ENCODE data around the gene MAP1S. TPM values are rescaled to one million over a fixed set of nuclear protein-coding genes. Genes with fewer than 3 reads are reported as not detected.
"Not testable (repeated sequence)": the region's sequence is repeated elsewhere in the genome, so short reads cannot be mapped to it uniquely, and the experiment has no call there.

Gene MAP1S
- total RNA-seq, 2 donors from 2014 or later: 26.8 to 31.2 TPM

DNA sequence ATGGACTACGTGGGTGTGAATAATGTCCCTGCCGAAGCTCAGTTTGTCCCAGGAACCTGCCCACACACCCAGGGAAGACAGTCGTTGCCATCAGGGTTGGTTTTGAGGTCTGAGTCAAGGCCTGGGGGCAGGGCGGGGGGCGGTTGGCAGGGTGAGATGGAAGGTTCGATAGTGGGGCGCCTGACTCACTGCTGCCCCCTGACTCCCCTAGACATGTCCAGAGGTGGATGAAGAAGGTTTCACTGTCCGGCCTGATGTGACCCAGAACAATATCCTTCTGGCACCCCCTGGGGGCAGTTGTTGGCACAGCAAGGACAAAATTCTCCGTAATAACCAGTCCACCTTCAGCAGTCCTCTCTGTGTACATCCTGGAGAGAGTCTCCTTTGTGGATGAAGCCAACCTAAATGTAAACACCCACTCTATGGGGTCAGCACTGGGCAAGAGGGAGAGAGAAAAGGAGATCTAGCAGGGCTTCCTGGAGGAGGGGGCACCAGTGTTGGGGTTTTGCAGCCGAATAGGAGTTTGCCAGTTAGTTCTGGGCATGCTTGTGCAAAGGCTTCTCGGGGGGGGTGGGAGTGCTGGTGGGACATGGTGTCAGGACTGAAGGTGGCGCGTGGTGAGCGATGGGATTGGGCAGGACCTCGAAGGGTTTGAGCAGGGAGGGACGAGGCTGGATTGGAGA is 56.1 kb downstream of the MAP1S start:
- no peak for DNase-seq (ENCODE audit: low spot score)
- Histone ChIP-seq H3K4me3 (no peak overlapping the region), H3K27me3 (peaks cover 0 to 7% of the 10 kb centered on the region in 2 donors), H3K27ac (no peak overlapping the region), H3K4me1 (peaks cover 0 to 11% of the 10 kb centered on the region in 2 donors), H3K36me3 (no peaks in the 10 kb centered on the region), H3K9me3 (no peaks in the 10 kb centered on the region)
- TF ChIP-seq, protein P1, sequence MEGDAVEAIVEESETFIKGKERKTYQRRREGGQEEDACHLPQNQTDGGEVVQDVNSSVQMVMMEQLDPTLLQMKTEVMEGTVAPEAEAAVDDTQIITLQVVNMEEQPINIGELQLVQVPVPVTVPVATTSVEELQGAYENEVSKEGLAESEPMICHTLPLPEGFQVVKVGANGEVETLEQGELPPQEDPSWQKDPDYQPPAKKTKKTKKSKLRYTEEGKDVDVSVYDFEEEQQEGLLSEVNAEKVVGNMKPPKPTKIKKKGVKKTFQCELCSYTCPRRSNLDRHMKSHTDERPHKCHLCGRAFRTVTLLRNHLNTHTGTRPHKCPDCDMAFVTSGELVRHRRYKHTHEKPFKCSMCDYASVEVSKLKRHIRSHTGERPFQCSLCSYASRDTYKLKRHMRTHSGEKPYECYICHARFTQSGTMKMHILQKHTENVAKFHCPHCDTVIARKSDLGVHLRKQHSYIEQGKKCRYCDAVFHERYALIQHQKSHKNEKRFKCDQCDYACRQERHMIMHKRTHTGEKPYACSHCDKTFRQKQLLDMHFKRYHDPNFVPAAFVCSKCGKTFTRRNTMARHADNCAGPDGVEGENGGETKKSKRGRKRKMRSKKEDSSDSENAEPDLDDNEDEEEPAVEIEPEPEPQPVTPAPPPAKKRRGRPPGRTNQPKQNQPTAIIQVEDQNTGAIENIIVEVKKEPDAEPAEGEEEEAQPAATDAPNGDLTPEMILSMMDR (IDR thresholded peaks at IDR 0.05): peak in 1 of 2 donors; percentile 42

DNA sequence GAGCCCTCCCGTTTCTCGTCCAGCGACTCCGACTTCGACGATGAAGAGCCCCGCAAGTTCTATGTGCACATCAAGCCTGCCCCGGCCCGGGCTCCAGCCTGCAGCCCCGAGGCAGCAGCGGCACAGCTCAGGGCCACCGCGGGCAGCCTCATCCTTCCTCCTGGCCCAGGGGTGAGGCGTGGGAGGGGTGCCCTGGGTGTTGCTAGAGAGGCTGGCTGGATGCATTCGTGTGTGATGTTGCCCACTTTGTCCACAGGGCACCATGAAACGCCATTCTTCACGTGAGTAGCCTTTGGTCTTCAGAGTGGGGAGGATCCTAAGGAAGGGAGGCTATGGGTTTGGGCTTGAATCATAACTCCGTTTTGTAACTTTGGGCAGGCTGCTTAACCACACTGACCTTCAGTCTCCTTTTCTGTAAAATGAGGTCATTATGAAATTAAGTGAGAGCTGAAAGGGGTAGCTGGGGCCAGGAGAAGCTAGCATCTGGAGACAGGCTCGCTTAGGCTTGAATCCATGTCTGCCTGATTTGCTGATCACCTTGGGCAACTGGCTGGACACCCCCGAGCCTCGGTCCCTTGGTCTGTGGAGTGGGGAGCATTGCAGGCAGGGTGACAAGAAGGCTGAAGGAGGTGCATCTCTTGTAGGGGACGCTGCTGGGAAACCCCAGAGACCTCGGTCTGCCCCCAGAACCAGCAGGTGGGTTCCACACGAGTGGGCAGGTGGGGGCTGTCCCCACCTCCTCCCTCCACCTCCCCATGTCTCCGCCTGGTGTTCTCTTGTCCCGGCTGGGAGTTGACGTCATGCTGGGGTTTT is 56.9 kb downstream of the MAP1S start:
- no peak for DNase-seq (ENCODE audit: low spot score)
- Histone ChIP-seq H3K9me3 (no peaks in the 10 kb centered on the region), H3K27me3 (peaks cover 0 to 7% of the 10 kb centered on the region in 2 donors), H3K4me1 (peaks cover 0 to 11% of the 10 kb centered on the region in 2 donors), H3K36me3 (no peaks in the 10 kb centered on the region), H3K4me3 (no peak overlapping the region), H3K27ac (no peak overlapping the region)
- TF ChIP-seq, protein P1 (IDR thresholded peaks at IDR 0.05): no peak

DNA sequence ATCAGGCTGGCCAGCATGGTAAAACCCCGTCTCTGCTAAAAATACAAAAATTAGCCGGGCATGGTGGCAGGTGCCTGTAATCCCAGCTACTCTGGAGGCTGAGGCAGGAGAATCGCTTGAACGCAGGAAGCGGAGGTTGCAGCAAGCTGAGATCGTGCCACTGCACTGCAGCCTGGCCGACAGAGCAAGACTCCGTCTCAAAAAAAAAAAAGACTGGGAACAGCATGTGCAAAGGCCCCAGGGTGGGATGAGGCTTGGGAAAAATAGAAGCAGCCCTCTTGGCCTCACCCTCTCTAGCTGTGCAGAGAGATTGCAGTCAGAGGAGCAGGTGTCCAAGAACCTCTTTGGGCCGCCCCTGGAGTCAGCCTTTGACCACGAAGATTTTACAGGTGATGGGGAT is 58.6 kb downstream of the MAP1S start:
- not testable (repeated sequence) for H3K36me3 ChIP-seq; DNase-seq (ENCODE audit: low spot score); H3K27me3 ChIP-seq; H3K4me3 ChIP-seq; H3K9me3 ChIP-seq; H3K27ac ChIP-seq
- peaks cover 0 to 11% of the 10 kb centered on the region in 2 donors for H3K4me1 ChIP-seq

DNA sequence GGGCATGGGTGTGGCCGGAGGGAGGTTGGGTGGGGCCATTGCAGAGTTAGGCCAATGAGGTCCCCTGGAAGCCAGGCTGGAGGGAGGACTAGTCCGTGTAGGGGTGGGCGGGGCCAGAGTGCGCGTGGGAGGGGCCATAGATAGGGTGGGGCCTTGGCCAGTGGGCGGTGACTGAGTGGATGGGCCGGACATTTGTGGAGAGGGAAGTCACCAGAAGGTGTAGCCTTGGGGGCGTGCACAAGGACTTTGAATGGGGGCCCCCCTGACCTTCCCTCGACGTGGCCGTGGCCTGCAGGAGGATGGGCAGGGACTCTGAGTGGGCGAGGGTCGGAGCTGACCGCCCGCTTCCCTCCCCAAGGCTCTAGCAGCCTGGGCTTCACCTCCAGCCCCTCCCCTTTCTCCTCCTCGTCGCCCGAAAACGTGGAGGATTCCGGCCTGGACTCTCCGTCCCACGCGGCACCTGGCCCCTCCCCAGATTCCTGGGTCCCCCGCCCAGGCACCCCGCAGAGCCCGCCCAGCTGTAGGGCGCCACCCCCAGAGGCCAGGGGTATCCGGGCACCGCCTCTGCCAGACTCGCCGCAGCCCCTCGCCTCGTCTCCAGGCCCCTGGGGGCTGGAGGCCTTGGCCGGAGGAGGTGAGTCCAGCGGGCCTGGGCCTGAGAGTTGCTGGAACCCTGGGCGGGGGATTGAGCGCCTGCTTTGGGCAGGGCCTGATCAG is 59.1 kb downstream of the MAP1S start:
- TF ChIP-seq, protein P1 (IDR thresholded peaks at IDR 0.05): no peak
- peak overlapping the region in 1 of 2 donors; percentile 4 for H3K4me3 ChIP-seq
- H3K27me3 ChIP-seq: peaks cover 0 to 7% of the 10 kb centered on the region in 2 donors
- H3K36me3 ChIP-seq: no peaks in the 10 kb centered on the region
- DNase-seq (ENCODE audit: low spot score): no peak
- H3K27ac ChIP-seq: no peak overlapping the region
- peaks cover 0 to 11% of the 10 kb centered on the region in 2 donors for H3K4me1 ChIP-seq
- no peaks in the 10 kb centered on the region for H3K9me3 ChIP-seq

DNA sequence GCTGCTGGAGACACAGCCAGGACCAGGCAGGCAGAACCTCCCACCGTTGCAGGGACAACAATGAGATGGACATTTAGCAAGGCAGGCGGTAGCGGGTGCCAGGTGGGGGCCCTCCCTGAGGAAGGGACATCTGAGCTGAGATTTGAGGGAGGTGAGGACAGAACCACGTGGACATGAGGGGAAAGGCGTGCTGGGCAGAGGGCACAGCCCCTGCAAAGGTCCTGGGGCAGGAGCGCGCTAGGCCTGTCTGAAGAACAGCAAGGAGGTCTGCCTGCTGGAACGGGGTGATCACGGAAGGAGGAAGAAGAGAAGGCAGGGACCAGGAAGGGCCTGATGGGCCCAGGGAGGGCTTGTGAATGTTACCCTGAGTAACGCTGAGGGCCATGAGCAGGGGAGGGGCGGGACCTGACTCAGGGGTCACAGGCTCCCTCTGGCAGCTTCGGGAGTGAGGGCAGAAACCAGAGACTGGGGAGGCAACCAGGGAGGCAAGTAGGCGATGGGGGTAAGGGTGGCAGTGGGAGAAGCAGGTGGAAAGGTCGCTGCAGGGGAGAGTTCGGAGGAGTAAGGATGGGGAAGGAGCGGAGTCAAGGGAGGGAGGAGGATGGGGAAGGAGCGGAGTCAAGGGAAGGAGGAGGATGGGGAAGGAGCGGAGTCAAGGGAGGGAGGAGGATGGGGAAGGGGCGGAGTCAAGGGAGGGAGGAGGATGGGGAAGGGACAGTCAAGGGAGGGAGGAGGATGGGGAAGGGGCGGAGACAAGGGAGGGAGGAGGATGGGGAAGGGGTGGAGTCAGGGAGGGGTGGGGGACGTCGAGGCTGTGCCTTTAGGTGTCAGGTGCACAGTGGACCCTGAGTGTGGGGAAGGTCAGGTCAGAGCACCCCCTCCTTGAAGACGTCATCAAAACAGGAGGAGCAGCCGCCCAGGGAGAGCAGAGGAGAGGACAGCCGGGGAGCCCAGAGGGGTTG is 60.0 kb downstream of the MAP1S start:
- Histone ChIP-seq H3K9me3 (no peaks in the 10 kb centered on the region), H3K4me1 (peaks cover 0 to 11% of the 10 kb centered on the region in 2 donors), H3K4me3 (peak overlapping the region in 1 of 2 donors; percentile 4), H3K36me3 (no peaks in the 10 kb centered on the region), H3K27ac (no peak overlapping the region), H3K27me3 (peaks cover 0 to 7% of the 10 kb centered on the region in 2 donors)
- no peak for DNase-seq (ENCODE audit: low spot score)
- TF ChIP-seq, protein P1 (IDR thresholded peaks at IDR 0.05): no peak
